OCI-LY1 (cell line): Measurements from ENCODE around the gene TMEM132A.
A peak's percentile ranks its signal among the peaks of the same experiment; 100 is the strongest.

Experiments used
- H2AFZ ChIP-seq: fragments of 200-600 bp; sonication (generic), shearing (Covaris generic); 2 replicates; pipeline ENCODE4 v1.6.0; 2014; ENCODE audit warnings: antibody characterized with exemption, mild to moderate bottlenecking, low read length
- H3F3A ChIP-seq: fragments of 200-600 bp; sonication (generic), shearing (Covaris generic); 2 replicates; pipeline ENCODE4 v1.6.0; 2014; ENCODE audit warnings: mild to moderate bottlenecking, antibody characterized with exemption, low read length, moderate library complexity; ENCODE audit not compliant: insufficient read depth
- H3K27ac ChIP-seq: fragments of 200-600 bp; sonication (generic); 2 replicates; pipeline ENCODE4 v1.5.1; 2014; ENCODE audit warnings: low read length, mixed run types, mild to moderate bottlenecking, low read depth; ENCODE audit not compliant: poor library complexity, severe bottlenecking
- H3K27me3 ChIP-seq: fragments of 200-600 bp; sonication (generic); 2 replicates; pipeline ENCODE4 v1.6.0; 2014; ENCODE audit warnings: antibody characterized with exemption, mild to moderate bottlenecking, low read length, moderate library complexity; ENCODE audit not compliant: insufficient read depth
- H3K36me3 ChIP-seq: fragments of 200-600 bp; sonication (generic); 2 replicates; pipeline ENCODE4 v1.6.1; 2014; ENCODE audit warnings: mild to moderate bottlenecking, antibody characterized with exemption, low read length, moderate library complexity, mixed read lengths; ENCODE audit not compliant: insufficient read depth
- H3K4me1 ChIP-seq: fragments of 200-600 bp; sonication (generic); 2 replicates; pipeline ENCODE4 v1.5.1; 2014; ENCODE audit warnings: mild to moderate bottlenecking, low read length, moderate library complexity; ENCODE audit not compliant: insufficient read depth, severe bottlenecking
- H3K4me2 ChIP-seq: fragments of 200-600 bp; sonication (generic), shearing (Covaris generic); 2 replicates; pipeline ENCODE4 v1.6.1; 2014; ENCODE audit warnings: low read length
- H3K4me3 ChIP-seq: fragments of 200-600 bp; sonication (generic); 2 replicates; pipeline ENCODE4 v1.5.1; 2014; ENCODE audit warnings: low read length, low read depth, mild to moderate bottlenecking, mixed read lengths; ENCODE audit not compliant: poor library complexity, severe bottlenecking
- H3K79me2 ChIP-seq: fragments of 200-600 bp; shearing (Covaris generic); 2 replicates; pipeline ENCODE4 v1.6.1; 2016; ENCODE audit warnings: mixed run types, low read length, mixed read lengths; ENCODE audit not compliant: insufficient read depth
- H3K9ac ChIP-seq: fragments of 200-600 bp; sonication (generic), shearing (Covaris generic); 2 replicates; pipeline ENCODE4 v1.6.1; 2014; ENCODE audit warnings: mild to moderate bottlenecking, low read length, mixed read lengths
- H3K9me2 ChIP-seq: fragments of 200-600 bp; sonication (generic), shearing (Covaris generic); 2 replicates; pipeline ENCODE4 v1.6.1; 2014; ENCODE audit warnings: low read depth, mild to moderate bottlenecking, low read length, mixed read lengths
- H3K9me3 ChIP-seq: fragments of 200-600 bp; shearing (Covaris generic); 2 replicates; pipeline ENCODE4 v1.6.1; 2014; ENCODE audit warnings: low read length, mixed read lengths
- H4K20me1 ChIP-seq: fragments of 200-600 bp; sonication (generic), shearing (Covaris generic); 2 replicates; pipeline ENCODE4 v1.6.0; 2016; ENCODE audit warnings: mild to moderate bottlenecking, low read length; ENCODE audit not compliant: insufficient read depth
- EZH2 ChIP-seq: fragments of 200-600 bp; sonication (generic), shearing (Covaris generic); IDR thresholded peaks from 2 replicates; pipeline ENCODE4 v1.8.0; 2017; ENCODE audit warnings: borderline replicate concordance, mixed run types, mild to moderate bottlenecking, antibody characterized with exemption, low read length, moderate library complexity, mixed read lengths
- TF ChIP-seq, protein P1 (sequence below): fragments of 200-600 bp; sonication (generic), shearing (Covaris generic); IDR thresholded peaks from 2 replicates; pipeline ENCODE4 v1.5.1; 2017; ENCODE audit warnings: mild to moderate bottlenecking, antibody characterized with exemption, low read length, moderate library complexity, mixed read lengths

TMEM132A gene

DNA sequence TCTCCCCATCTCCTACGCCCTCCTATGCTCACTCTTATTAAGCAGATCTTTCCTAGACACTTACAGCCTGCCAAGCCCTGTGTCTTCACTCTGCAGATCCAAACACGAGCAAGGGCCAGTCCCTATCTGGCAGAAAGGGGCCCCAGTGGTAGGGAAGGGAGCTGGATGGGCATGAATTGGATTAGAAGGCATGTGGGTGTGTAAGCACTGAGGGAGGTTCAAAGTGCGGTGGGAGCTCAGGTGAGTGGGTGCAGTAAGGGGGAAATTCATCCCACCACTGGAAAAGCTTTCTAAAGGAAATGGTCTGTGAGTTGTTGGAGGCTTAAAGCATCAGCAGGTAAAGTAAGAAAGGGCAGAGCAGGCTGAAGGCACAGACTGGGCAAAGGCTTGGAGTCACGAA, 5.5 kb downstream of the TMEM132A start:
- TF ChIP-seq, protein P1, sequence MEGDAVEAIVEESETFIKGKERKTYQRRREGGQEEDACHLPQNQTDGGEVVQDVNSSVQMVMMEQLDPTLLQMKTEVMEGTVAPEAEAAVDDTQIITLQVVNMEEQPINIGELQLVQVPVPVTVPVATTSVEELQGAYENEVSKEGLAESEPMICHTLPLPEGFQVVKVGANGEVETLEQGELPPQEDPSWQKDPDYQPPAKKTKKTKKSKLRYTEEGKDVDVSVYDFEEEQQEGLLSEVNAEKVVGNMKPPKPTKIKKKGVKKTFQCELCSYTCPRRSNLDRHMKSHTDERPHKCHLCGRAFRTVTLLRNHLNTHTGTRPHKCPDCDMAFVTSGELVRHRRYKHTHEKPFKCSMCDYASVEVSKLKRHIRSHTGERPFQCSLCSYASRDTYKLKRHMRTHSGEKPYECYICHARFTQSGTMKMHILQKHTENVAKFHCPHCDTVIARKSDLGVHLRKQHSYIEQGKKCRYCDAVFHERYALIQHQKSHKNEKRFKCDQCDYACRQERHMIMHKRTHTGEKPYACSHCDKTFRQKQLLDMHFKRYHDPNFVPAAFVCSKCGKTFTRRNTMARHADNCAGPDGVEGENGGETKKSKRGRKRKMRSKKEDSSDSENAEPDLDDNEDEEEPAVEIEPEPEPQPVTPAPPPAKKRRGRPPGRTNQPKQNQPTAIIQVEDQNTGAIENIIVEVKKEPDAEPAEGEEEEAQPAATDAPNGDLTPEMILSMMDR, result no peak
- no peak for TF ChIP-seq EZH2
- no peaks in the 10 kb centered on the region for H3K9me3 ChIP-seq
- no peaks in the 10 kb centered on the region for H3F3A ChIP-seq
- peaks cover 39% of the 10 kb centered on the region for H3K4me1 ChIP-seq
- H3K4me2 ChIP-seq, result no peak overlapping the region
- no peaks in the 10 kb centered on the region for H3K9me2 ChIP-seq
- H3K79me2 ChIP-seq, result no peaks in the 10 kb centered on the region
- no peaks in the 10 kb centered on the region for H4K20me1 ChIP-seq
- H2AFZ ChIP-seq, result no peak overlapping the region
- H3K4me3 ChIP-seq, result no peak overlapping the region
- H3K36me3 ChIP-seq, result no peaks in the 10 kb centered on the region
- H3K27ac ChIP-seq, result no peak overlapping the region
- 0 out of 2 replicates have a peak, but pooled peaks cover 4% of the 10 kb centered on the region for H3K27me3 ChIP-seq
- H3K9ac ChIP-seq, result no peak overlapping the region

DNA sequence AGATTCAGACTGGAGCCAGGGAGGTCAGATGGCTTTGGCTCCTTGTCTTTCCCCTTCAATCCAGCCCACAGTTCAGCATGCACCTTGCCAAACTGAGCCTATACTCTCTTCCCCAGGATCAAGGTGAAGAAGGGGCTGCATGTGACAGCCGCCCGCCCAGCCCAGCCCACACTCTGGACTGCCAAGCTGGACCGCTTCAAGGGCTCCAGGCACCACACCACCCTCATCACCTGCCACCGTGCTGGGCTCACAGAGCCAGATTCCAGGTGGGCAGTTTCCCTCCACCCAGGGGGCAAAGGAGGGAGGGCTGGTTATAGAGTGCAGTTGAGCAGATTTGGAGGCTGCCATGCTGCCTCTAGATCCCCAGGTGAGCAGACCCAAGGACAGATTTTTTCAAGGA, 6.1 kb downstream of the TMEM132A start:
- Histone ChIP-seq H3K27ac (no peak overlapping the region), H3F3A (no peaks in the 10 kb centered on the region), H3K36me3 (no peaks in the 10 kb centered on the region), H3K9ac (no peak overlapping the region), H3K9me2 (no peaks in the 10 kb centered on the region), H3K27me3 (no peaks in the 10 kb centered on the region), H3K4me1 (peaks cover 36% of the 10 kb centered on the region), H3K9me3 (no peaks in the 10 kb centered on the region), H3K4me2 (no peak overlapping the region), H4K20me1 (no peaks in the 10 kb centered on the region), H3K79me2 (no peaks in the 10 kb centered on the region), H3K4me3 (no peak overlapping the region), H2AFZ (no peak overlapping the region)
- no peak for TF ChIP-seq EZH2
- TF ChIP-seq, protein P1, result no peak

DNA sequence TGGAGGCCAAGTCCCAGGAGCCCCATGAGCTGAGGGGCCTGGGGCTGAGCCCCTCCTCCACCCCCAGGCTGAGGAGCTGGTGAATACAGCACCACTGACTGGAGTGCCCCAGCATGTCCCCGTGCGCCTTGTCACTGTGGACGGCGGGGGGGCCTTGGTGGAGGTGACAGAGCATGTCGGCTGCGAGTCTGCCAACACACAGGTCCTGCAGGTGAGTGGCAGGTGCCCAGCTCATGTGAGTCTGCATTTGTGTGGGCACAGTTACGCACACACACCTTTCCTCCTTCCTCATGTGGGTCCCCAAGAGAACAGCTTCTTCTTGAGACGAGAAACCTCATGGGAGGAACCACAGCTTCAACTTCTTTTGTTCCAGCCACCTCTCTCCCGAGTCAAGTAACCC, 7.7 kb downstream of the TMEM132A start:
- peak overlapping the region; percentile 28 for H3K4me3 ChIP-seq
- no peaks in the 10 kb centered on the region for H4K20me1 ChIP-seq
- H2AFZ ChIP-seq, result no peak overlapping the region
- peak overlapping the region; percentile 57 for H3K4me2 ChIP-seq
- no peaks in the 10 kb centered on the region for H3F3A ChIP-seq
- peaks cover 36% of the 10 kb centered on the region for H3K4me1 ChIP-seq
- no peaks in the 10 kb centered on the region for H3K9me3 ChIP-seq
- peak overlapping the region; percentile 28; the same call in 1 of the 2 replicates for H3K9ac ChIP-seq
- H3K27ac ChIP-seq, result peak overlapping the region; percentile 76
- H3K79me2 ChIP-seq, result no peaks in the 10 kb centered on the region
- no peak for TF ChIP-seq EZH2
- TF ChIP-seq, protein P1, result no peak
- H3K27me3 ChIP-seq, result no peaks in the 10 kb centered on the region
- H3K9me2 ChIP-seq, result no peaks in the 10 kb centered on the region
- no peaks in the 10 kb centered on the region for H3K36me3 ChIP-seq
